Loucy (cell line): ENCODE results near the gene PLXNA2.

ENCODE experiments used
- CTCF ChIP-seq: fragments of 200-600 bp; sonication (generic); conservative IDR thresholded peaks from 2 replicates; pipeline ENCODE4 v1.5.1; 2014; ENCODE audit warnings: mild to moderate bottlenecking, antibody characterized with exemption, low read length
- EZH2phosphoT487 ChIP-seq: fragments of 200-600 bp; IDR thresholded peaks from 2 replicates; pipeline ENCODE4 v1.6.1; 2018; ENCODE audit warnings: antibody characterized with exemption, mild to moderate bottlenecking, moderate library complexity, borderline replicate concordance

GRCh38 chr1:208127792-208128529, 116.2 kb downstream of the PLXNA2 start:
- TF ChIP-seq CTCF = no peak
- no peak for TF ChIP-seq EZH2phosphoT487
